Measurements from ENCODE around the gene APOA4.
"Not testable (repeated sequence)": the region's sequence is repeated elsewhere in the genome, so short reads cannot be mapped to it uniquely, and the experiment has no call there.

Gene APOA4

DNA sequence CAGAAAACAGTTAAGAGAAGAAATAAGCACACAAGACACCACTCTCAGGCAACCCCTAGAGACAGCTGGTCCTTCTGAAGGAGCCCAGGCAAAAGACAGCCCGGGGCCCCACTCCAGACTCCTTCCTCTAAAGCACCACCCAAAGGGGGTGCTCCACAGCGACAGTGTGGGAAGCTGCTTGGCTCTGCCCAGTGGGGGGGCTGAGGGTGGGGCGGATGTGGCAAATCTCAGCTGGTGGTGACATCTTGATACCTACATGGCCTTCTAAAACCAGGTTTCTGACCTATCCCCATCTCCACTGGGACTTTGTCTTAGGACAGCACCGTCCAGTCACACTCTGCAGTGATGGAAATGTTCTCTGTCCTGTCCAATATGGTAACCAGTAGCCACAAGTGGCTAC lies 24.5 kb upstream of the APOA4 start:
- no peak for DNase-seq

DNA sequence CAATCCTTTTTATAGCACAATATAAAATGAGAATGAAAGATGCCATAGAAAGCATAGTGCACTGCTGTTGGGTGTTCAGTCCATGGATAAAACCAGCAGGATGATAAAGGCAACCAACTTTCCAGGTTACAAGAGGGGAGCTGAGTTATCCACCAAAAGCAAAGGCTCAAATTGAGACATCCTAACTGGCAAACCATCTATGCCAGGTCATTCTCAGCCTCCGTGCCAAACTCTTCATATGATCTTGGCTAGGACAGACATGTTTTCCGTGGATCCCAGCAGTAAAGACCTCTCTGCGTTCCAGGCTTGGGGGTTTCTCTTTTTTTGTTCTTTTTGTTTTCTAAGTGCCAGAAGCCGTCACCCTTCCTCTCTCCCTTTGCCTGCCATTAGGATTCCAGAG lies 21.6 kb upstream of the APOA4 start:
- no peak for DNase-seq

GRCh38 chr11:116843661-116844060 lies 20.6 kb upstream of the APOA4 start:
- no peak for DNase-seq

GRCh38 chr11:116842909-116843308 lies 19.8 kb upstream of the APOA4 start:
- no peak for DNase-seq

DNA sequence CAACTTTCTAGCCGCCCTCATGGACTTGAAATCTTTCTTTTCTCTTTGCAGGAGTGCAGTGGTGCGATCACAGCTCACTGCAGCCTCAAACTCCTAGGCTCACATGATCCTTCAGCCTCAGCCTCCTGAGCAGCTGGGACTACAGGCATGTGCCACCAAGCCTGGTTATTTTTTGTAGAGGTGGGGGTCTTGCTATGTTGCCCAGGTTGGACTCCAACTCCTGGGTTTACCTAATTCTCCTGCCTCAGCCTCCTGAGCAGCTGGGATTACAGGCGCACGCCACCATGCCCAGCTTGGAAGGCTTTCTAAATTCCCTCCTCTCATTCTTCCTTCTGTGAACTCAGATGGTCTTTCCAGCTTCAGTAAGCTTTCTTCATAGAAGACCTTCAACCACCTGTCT lies 19.0 kb upstream of the APOA4 start:
- no peak for DNase-seq

GRCh38 chr11:116840746-116841296 lies 17.7 kb upstream of the APOA4 start:
- no peak for DNase-seq

DNA sequence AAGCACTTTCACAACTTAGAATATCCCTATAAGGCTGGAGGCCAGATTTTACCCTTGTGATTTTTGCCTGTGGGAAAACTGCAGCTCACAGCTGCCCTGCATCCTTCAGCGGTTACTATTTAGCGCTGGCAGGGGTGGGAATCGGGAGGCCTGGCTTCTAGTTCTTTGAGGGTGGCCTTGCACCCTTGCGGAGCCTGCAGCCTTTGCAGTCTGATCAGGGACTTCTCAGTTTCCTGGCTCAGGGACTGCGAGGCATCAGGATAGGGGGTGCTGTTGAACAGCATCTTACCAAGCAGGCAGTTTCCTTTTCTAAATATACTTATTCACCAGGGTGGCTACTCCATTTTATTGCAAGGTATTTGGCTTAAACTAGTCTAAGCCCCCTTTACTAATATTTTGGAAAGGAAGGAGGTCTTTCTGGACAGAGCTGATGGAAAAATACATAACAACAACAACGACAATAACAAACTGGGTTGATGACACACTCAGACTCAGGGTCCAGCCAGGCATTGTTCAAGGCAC lies 17.2 kb upstream of the APOA4 start:
- no peak for DNase-seq

DNA sequence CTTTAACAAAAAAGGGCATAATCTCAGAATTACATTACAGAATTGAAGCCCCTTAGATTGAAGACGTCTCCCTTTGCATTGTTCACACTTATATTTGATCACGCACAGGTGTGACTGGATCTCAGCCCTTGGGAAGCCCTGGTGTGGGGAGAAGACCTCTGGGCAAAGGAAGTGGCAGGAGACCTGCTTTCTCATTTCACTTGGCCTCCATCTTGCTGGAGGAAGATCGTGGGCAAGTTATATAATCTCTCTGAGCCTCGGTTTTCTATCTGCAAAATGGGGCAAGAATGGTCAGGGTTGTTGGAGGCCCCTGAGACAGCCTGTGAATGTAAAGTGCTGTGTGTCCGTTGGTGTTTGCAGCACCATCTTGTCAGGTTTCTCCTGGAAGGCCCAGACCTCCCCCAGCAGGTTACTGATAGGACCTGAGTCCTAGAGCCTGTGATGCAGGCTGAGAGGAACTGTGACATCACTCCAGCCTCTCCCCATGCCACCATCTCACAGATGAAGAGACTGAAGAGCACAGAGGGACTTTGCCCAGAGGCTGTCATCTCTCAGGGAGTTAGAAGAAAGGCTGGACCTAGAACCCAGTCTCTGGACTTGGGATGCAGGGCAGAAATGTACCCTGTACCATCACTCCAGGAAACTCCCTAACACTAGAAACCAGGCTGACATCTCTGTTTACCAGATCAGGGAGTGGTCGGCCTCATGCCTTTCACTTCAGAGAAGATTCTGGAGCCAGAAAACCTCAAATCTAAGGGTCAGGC lies 15.4 kb upstream of the APOA4 start:
- no peak for DNase-seq

DNA sequence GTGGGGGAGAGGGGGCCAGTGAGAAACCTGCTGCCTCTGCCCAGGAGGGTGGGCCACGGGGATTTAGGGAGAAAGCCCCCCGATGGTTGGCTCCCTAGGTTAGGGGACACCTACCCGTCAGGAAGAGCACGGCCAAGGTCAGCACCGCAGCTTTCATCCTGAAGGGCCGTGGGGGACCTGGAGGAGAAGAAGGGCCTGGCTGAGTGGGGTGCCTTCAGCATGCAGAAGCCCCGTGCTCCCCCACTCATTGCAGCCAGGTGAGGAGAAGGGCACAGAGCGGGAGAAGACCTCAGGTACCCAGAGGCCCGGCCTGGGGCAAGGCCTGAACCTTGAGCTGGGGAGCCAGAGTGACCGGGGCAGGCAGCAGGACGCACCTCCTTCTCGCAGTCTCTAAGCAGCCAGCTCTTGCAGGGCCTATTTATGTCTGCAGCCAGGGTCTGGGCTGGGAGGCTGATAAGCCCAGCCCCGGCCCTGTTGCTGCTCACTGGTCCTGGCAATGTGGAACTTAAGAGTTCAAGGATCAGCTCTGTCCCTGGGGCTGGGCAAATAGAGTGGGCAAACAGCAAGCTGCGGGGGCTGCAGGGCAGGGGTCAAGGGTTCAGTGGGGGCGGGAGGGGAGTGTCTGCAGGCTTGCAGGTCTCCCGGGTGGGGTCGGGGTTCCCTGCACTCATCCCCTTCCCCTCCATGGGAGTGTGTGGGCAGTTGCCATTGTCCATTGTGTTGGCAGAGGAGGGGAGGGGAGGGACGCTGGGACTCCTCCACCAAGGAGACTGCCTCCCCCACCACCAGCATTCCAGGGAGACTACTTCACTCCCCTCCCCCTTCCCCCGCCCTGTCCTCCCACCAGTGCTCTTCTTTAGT lies 14.4 kb upstream of the APOA4 start, which contains the start of gene APOA1:
TSS of gene APOA1 (minus strand) at position 392 of the 861 bp plus-strand sequence. CDS start at position 157, 235 bp downstream.
- no peak for DNase-seq

- DNase-seq, result no peak
Measured at GRCh38 chr11:116836632-116836991, 13.5 kb upstream of the APOA4 start.

DNA sequence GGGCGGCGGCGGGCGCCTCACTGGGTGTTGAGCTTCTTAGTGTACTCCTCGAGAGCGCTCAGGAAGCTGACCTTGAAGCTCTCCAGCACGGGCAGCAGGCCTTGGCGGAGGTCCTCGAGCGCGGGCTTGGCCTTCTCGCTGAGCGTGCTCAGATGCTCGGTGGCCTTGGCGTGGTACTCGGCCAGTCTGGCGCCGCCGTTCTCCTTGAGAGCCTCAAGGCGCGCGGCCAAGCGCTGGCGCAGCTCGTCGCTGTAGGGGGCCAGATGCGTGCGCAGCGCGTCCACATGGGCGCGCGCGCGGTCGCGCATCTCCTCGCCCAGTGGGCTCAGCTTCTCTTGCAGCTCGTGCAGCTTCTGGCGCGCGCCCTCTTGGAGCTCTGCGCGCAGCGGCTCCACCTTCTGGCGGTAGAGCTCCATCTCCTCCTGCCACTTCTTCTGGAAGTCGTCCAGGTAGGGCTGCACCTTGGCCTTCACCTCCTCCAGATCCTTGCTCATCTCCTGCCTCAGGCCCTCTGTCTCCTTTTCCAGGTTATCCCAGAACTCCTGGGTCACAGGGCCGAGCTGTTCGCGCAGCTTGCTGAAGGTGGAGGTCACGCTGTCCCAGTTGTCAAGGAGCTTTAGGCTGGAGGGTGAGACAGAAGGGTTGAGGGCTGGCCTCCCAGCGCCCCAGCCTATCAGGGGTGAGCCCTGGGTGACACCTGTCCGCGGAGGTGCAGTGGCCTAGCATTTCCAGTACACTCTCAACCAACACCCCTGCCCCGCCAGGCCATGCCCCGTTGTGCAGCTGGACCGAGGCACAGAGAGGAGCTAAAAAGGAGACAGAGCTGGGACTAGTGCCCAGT lies 12.9 kb upstream of the APOA4 start:
- peak; percentile 95 for DNase-seq

DNA sequence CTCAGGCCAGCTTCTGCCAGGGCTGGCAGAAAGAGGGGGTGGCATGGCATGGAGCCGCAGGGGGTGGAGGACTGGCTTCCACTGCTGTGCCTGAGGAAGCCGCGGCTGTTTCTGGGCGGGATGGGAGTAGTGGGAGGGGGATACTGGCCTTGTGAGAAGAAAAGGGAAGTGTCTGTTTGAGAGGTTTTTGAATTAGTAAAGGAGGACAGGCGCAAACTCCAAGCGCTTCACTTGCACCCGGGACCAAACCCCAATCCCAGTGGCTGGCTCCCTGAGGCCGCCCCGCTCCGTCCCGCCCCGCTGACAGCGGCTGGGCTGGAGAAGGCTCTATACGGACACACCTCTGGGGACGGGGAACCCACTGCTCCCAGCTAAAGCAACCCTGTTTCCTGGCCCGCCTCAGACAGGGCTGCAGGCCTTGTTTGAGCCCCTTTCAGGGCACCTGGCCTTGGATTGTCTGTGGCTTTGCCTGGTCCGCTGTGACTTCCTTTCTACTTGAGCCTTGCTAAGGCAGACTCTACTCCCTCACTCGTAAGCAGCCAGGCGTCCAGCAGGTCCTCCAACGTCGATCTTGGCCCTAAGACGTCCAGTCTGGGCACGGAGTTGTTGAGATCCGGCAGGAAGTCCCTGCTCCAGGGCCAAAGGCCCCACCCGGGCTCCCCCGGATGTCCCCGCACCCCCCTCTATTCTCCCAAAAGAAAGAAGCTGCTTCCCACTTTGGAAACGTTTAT lies 12.1 kb upstream of the APOA4 start:
- no peak for DNase-seq

GRCh38 chr11:116834535-116835041 lies 11.5 kb upstream of the APOA4 start:
- DNase-seq, result not testable (repeated sequence)

DNA sequence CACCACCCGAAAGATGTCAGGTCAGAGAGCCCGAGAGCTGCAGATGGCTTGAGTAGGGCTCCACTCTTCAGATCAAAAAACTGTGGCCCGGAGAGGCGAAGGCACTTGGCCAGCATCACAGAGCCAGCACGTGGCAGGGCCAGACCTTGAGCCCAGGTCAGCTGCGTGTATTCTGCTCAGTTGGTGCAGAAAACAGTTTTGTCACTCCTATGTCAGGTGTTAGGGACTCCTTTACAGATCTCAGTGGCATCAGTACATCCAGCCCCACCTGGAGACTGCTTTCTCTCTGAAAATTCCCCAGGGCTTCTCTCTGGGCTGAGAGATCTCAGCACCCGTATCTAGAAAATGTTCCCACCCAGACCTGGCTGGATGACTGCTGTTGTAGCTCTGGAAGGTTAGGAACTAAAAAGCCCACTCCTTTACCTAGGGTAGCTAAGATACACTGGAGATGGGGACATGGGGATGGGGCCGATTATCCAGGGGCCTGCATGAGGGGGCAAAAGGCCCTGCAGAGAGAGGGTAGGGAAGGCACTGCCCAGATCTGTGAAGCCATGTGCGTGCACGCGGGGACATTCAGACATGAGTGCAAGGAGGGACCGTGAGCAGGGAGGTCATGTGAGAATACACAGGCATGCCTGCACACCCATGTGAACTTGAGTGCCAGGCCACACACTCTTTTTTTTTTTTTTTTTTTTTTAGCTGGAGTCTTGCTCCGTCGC lies 10.9 kb upstream of the APOA4 start:
- DNase-seq, result no peak

- DNase-seq, result no peak
Measured at GRCh38 chr11:116833491-116833815, 10.3 kb upstream of the APOA4 start.

- DNase-seq, result no peak
Measured at GRCh38 chr11:116832350-116833290, 9.5 kb upstream of the APOA4 start.

DNA sequence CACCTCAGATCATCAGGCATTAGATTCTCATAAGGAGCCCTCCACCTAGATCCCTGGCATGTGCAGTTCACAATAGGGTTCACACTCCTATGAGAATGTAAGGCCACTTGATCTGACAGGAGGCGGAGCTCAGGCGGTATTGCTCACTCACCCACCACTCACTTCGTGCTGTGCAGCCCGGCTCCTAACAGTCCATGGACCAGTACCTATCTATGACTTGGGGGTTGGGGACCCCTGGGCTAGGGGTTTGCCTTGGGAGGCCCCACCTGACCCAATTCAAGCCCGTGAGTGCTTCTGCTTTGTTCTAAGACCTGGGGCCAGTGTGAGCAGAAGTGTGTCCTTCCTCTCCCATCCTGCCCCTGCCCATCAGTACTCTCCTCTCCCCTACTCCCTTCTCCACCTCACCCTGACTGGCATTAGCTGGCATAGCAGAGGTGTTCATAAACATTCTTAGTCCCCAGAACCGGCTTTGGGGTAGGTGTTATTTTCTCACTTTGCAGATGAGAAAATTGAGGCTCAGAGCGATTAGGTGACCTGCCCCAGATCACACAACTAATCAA lies 8.8 kb upstream of the APOA4 start:
- DNase-seq, result no peak

DNA sequence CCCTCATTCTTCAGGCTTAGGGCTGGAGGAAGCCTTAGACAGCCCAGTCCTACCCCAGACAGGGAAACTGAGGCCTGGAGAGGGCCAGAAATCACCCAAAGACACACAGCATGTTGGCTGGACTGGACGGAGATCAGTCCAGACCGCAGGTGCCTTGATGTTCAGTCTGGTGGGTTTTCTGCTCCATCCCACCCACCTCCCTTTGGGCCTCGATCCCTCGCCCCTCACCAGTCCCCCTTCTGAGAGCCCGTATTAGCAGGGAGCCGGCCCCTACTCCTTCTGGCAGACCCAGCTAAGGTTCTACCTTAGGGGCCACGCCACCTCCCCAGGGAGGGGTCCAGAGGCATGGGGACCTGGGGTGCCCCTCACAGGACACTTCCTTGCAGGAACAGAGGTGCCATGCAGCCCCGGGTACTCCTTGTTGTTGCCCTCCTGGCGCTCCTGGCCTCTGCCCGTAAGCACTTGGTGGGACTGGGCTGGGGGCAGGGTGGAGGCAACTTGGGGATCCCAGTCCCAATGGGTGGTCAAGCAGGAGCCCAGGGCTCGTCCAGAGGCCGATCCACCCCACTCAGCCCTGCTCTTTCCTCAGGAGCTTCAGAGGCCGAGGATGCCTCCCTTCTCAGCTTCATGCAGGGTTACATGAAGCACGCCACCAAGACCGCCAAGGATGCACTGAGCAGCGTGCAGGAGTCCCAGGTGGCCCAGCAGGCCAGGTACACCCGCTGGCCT lies 7.2 kb upstream of the APOA4 start:
- DNase-seq, result no peak

Measured in COR-L47 (cell line).